Measurements from ENCODE around the gene OR1N2.
"Not testable (repeated sequence)": the region's sequence is repeated elsewhere in the genome, so short reads cannot be mapped to it uniquely, and the experiment has no call there.

The OR1N2 gene

DNA sequence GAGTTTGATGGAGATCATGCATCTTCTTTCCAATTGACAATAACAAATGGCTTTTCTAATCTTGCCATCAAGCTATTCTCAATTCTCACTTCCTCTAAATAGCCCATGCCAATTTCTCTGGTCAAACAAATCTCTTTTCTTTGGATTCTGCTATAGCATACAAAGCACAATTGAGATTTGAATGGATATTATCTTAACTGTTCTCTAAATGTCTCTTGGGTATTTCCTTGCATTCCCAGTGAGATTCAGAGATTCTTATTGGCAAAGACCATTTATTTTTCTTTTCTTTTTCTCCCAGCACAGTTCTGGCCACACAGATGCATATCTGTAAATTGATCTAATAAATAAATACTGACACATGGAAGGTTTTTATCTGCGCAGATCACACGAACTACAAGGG is at the start of gene OR1N2:
TSS of gene OR1N2 (plus strand) at position 301 of the 400 bp plus-strand sequence. CDS start 100 bp downstream, outside the sequence.
- DNase-seq: no peak

- DNase-seq: no peak
These were observed 45.9 kb upstream of the OR1N2 start for GRCh38 chr9:122506964-122507363.

GRCh38 chr9:122510502-122510901 is 42.4 kb upstream of the OR1N2 start, which contains the start of gene OR1J2:
TSS of gene OR1J2 (plus strand) at chr9:122510802. CDS start at chr9:122510802, 0 bp downstream.
- DNase-seq: no peak

GRCh38 chr9:122518226-122518625 is 34.7 kb upstream of the OR1N2 start:
- no peak for DNase-seq

GRCh38 chr9:122518841-122519240 is 34.1 kb upstream of the OR1N2 start, which contains the start of gene OR1J4:
TSS of gene OR1J4 (plus strand) at chr9:122519141. CDS start at chr9:122519141, 0 bp downstream.
- no peak for DNase-seq

DNA sequence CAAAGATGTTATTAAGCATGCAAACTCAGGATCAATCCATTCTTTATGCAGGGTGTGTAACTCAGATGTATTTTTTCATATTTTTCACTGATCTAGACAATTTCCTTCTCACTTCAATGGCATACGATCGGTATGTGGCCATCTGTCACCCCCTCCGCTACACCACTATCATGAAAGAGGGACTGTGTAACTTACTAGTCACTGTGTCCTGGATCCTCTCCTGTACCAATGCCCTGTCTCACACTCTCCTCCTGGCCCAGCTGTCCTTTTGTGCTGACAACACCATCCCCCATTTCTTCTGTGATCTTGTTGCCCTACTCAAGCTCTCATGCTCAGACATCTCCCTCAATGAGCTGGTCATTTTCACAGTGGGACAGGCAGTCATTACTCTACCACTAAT is 33.5 kb upstream of the OR1N2 start:
- DNase-seq: no peak

- DNase-seq: no peak
These were observed 26.3 kb upstream of the OR1N2 start for GRCh38 chr9:122526602-122527001.

- DNase-seq: no peak
These were observed 25.7 kb upstream of the OR1N2 start, which contains the start of gene OR1N1 for GRCh38 chr9:122527193-122527592. TSS of gene OR1N1 (minus strand) at chr9:122527293. CDS start at chr9:122527293, 0 bp downstream.

DNA sequence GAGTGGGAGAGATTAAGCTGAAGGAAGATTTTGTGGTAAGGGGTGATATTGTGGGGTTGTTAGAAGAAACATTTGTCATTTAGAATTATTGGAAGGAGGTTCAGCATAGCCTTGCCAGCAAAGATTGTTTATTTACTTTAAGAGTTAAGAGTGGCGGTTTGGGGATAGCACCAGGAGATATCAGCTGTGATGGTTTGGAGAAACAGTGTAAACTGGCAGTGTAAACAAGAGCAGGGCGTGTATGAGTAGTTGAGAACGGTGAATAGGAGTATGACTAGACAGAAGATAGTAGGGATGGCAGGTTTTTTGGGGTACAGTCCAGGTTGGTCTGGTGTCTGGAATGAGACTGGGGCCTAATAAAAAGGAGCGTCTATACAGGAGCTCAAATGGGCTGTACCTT is 21.8 kb upstream of the OR1N2 start:
- DNase-seq: not testable (repeated sequence)

- DNase-seq: no peak
These were observed 16.8 kb upstream of the OR1N2 start for GRCh38 chr9:122536134-122536533.

GRCh38 chr9:122537066-122537465 is 15.8 kb upstream of the OR1N2 start:
- not testable (repeated sequence) for DNase-seq

GRCh38 chr9:122538757-122539156 is 14.2 kb upstream of the OR1N2 start:
- no peak for DNase-seq

GRCh38 chr9:122546196-122546595 is 6.7 kb upstream of the OR1N2 start:
- no peak for DNase-seq

DNA sequence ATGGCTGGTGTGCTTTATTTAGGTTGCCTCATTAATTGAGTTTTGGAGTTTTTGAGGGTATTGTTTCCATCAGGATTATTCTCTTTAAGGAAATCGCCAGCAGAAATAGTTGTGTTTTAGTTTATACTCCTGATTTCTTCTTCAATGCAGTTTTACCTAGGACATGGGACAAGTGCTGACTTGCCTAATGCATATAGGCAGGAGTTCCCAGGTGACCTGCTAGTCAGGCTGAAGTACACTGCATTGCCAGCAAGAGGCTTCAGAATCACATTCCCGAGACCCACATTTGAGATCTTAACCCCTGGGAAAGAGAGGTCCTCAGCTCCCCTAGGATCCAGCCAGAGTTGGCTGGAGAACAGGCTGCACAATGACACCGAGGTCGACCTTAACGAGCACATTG is 1.5 kb upstream of the OR1N2 start:
- DNase-seq: no peak

DNA sequence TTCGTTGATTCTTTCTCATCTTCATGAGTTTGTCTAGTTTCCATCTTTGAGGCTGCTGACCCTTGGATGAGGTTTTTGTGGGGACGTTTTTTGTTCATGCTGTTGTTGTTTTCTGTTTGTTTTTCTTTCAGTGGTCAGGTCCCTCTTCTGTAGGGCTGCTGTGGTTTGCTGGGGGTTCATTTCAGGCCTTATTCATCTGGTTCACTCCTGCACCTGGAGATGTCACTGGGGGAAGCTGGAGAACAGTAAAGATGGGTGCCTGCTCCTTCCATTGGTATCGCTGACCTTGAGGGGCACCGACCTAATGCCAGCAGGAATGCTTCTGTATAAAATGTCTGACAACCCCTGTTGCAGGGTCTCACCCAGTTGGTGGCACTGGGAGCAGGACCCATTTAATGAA is 8.5 kb downstream of the OR1N2 start:
- DNase-seq: no peak

- DNase-seq: no peak
These were observed 9.3 kb downstream of the OR1N2 start for GRCh38 chr9:122562134-122562760.

- no peak for DNase-seq
These were observed 15.0 kb downstream of the OR1N2 start for GRCh38 chr9:122567901-122568300.

GRCh38 chr9:122572456-122572855 is 19.5 kb downstream of the OR1N2 start:
- DNase-seq: no peak

DNA sequence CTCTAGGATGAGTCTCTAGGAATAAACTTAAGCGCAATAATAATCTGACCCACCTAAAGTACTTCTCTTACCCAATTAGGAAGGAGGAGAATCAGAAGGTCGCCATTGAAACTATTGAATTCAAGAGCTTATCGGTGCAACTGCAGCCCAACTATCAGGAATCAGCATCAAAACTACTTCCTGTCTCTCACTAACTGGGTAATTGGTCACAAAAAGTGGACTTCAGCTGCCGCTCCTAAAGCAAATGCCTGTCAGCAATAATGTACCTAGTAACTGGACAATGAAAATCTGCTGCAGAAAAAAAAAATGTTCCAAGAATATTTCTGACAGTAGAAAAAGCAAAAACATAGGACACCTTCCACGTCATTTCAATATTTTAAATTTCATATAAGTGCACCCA is 27.0 kb downstream of the OR1N2 start:
- no peak for DNase-seq

DNA sequence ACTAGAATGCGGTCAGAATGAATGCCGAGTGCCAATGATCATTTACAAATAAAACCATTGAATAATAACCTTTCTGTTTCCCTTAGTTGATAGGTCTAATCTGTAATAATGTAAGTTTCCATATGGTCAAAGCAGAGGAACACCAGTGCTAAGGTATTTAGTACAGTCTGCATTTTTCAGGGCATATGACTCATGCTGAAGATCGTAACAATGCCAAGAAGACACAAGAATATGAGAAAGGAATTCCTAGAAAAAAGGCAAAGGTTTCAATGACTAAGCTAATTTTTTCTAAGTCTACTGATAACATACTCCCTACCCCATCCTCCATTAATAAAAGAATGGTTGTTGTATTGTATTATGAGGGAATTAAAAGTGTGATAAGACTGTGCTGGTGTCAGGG is 27.4 kb downstream of the OR1N2 start:
- no peak for DNase-seq

DNA sequence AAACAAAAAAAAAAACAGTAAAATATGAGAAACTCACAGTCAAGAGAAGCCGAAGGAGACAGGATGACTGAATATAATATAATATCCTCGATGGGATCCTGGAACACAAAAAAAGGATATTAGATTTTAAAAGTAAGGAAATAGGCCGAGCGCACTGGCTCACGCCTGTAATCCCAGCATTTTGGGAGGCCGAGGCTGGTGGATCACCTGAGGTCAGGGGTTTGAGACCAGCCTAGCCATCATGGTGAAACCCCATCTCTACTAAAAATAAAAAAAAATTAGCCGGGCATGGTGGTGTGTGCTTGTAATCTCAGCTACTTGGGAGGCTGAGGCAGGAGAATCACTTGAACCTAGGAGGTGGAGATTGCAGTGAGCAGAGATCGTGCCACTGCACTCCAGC is 30.4 kb downstream of the OR1N2 start, which contains the start of gene OR1L8:
TSS of gene OR1L8 (minus strand) at position 101 of the 400 bp plus-strand sequence. CDS start 14,907 bp downstream, outside the sequence.
- not testable (repeated sequence) for DNase-seq

All from NCI-H2081 (cell line).